ENCODE measurements around the gene CCDC6. TPM values are rescaled to one million over a fixed set of nuclear protein-coding genes. Genes with fewer than 3 reads are reported as not detected.

The CCDC6 gene
- total and polyA plus RNA-seq, 9 of the 15 experiments (the other 6 are each of a cell fraction or from before 2014, with no cell fraction given): 10.4 to 41.0 (median 20.9) TPM

DNA sequence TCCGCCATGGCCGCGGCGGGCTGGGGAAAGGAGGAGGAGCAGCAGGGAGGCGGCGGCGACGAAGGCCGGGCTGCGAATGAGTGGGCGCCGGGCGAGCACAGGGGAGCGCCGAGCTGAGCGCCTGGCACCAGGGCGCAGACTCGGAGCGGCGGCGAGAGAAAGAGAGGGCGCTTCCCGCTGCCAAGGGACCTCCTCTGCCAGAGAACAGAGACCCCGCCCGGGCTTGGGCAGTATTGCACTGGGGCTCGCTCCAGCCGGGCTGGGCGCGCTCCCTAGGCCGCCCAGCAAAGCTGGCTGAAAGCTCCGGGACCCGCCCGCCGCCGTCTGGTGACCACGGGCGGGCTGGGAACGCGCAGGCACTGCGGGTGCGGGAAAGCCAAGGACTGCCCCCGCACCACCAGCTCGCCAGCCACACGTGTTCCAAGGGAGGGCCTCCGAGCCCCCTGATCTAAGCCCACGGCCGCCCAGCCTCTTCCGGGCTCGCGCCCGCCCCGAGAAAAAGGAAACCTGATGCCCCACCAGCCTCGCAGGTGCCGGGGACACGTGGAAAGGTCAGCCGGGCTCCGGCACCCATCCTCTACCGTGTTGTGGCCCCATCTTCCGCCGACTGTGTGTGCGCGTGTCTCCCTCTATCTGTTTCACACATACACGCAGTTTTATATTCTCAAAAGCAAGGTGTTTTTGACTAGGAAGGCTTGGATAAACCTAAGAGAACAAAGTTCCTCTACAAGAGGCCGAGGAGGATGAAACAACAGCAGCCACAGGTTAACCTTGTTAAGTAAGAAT lies at the start of gene CCDC6 (continued):
- TF ChIP-seq, protein P1, sequence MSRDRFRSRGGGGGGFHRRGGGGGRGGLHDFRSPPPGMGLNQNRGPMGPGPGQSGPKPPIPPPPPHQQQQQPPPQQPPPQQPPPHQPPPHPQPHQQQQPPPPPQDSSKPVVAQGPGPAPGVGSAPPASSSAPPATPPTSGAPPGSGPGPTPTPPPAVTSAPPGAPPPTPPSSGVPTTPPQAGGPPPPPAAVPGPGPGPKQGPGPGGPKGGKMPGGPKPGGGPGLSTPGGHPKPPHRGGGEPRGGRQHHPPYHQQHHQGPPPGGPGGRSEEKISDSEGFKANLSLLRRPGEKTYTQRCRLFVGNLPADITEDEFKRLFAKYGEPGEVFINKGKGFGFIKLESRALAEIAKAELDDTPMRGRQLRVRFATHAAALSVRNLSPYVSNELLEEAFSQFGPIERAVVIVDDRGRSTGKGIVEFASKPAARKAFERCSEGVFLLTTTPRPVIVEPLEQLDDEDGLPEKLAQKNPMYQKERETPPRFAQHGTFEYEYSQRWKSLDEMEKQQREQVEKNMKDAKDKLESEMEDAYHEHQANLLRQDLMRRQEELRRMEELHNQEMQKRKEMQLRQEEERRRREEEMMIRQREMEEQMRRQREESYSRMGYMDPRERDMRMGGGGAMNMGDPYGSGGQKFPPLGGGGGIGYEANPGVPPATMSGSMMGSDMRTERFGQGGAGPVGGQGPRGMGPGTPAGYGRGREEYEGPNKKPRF (IDR thresholded peaks at IDR 0.05; ENCODE audit: low read depth, low read length): no peak
- peak; percentile 65 for TF ChIP-seq CREM (IDR thresholded peaks at IDR 0.05; ENCODE audit: low read depth)
- TF ChIP-seq RBBP5 (IDR thresholded peaks at IDR 0.05; ENCODE audit: borderline replicate concordance, insufficient read depth, low read length, poor library complexity, severe bottlenecking): peak; percentile 94
- peak; percentile 87 for TF ChIP-seq ZEB2 (IDR thresholded peaks at IDR 0.05)
- TF ChIP-seq ELF1 (tag; IDR thresholded peaks at IDR 0.05): peak; percentile 69; the same call in 1 of the 2 replicates
- peak; percentile 20; the same call in 1 of the 2 replicates for TF ChIP-seq ZNF239 (CRISPR knock-in tag; IDR thresholded peaks at IDR 0.05)
- peak; percentile 67 for TF ChIP-seq PHF20 (IDR thresholded peaks at IDR 0.05; ENCODE audit: partially characterized antibody)
- TF ChIP-seq CHD4 (IDR thresholded peaks at IDR 0.05; ENCODE audit: insufficient read depth, insufficient replicate concordance, low read depth, low read length, poor library complexity, severe bottlenecking): no peak
- TF ChIP-seq, protein P2, sequence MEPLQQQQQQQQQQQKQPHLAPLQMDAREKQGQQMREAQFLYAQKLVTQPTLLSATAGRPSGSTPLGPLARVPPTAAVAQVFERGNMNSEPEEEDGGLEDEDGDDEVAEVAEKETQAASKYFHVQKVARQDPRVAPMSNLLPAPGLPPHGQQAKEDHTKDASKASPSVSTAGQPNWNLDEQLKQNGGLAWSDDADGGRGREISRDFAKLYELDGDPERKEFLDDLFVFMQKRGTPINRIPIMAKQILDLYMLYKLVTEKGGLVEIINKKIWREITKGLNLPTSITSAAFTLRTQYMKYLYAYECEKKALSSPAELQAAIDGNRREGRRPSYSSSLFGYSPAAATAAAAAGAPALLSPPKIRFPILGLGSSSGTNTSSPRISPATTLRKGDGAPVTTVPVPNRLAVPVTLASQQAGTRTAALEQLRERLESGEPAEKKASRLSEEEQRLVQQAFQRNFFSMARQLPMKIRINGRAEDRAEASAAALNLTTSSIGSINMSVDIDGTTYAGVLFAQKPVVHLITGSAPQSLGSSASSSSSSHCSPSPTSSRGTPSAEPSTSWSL (CRISPR knock-in tag; IDR thresholded peaks at IDR 0.05; ENCODE audit: borderline replicate concordance): 0 out of 2 replicates have a peak, but pooled peaks have one; percentile 15
- TF ChIP-seq SP1 (CRISPR knock-in tag; IDR thresholded peaks at IDR 0.05): peak; percentile 29; the same call in 1 of the 2 replicates
- no peak for TF ChIP-seq ADNP (tag; IDR thresholded peaks at IDR 0.05)
